ES-I3 (cell line): ENCODE data around the gene ZNF2.
"Not testable (repeated sequence)": the region's sequence is repeated elsewhere in the genome, so short reads cannot be mapped to it uniquely, and the experiment has no call there.

Experiments
- H3K36me3 ChIP-seq: 2 replicates; pipeline ENCODE4 v1.6.1; 2013; ENCODE audit warnings: mild to moderate bottlenecking, low read length, control low read depth, moderate library complexity; ENCODE audit not compliant: insufficient read depth
- H3K4me1 ChIP-seq: 2 replicates; pipeline ENCODE4 v1.6.1; 2013; ENCODE audit warnings: mild to moderate bottlenecking, control low read depth, low read length; ENCODE audit not compliant: insufficient read depth
- H3K9ac ChIP-seq: 2 replicates; pipeline ENCODE4 v1.6.1; 2013; ENCODE audit warnings: low read depth, mild to moderate bottlenecking, low read length, moderate library complexity
- H3K9me3 ChIP-seq: 2 replicates; pipeline ENCODE4 v1.6.1; 2013; ENCODE audit warnings: mild to moderate bottlenecking, low read length, moderate library complexity; ENCODE audit not compliant: control insufficient read depth, insufficient read depth

ZNF2 gene

GRCh38 chr2:95174031-95174542 lies 8.5 kb downstream of the ZNF2 start:
- Histone ChIP-seq H3K36me3 (no peaks in the 10 kb centered on the region; the same call in 1 of the 2 replicates), H3K9me3 (no peaks in the 10 kb centered on the region), H3K4me1 (no peaks in the 10 kb centered on the region), H3K9ac (no peak overlapping the region)

GRCh38 chr2:95179451-95179850 lies 13.8 kb downstream of the ZNF2 start:
- Histone ChIP-seq H3K4me1 (no peaks in the 10 kb centered on the region), H3K36me3 (peaks cover 6% of the 10 kb centered on the region; the same call in 1 of the 2 replicates), H3K9me3 (peaks cover 6% of the 10 kb centered on the region; the same call in 1 of the 2 replicates), H3K9ac (no peak overlapping the region)

GRCh38 chr2:95181774-95182173 lies 16.2 kb downstream of the ZNF2 start:
- no peak overlapping the region for H3K9ac ChIP-seq
- H3K36me3 ChIP-seq = peaks cover 6% of the 10 kb centered on the region; the same call in 1 of the 2 replicates
- peaks cover 6% of the 10 kb centered on the region; the same call in 1 of the 2 replicates for H3K9me3 ChIP-seq
- no peaks in the 10 kb centered on the region for H3K4me1 ChIP-seq

GRCh38 chr2:95185197-95185596 lies 19.6 kb downstream of the ZNF2 start:
- peaks cover 6% of the 10 kb centered on the region; the same call in 1 of the 2 replicates for H3K36me3 ChIP-seq
- no peaks in the 10 kb centered on the region for H3K4me1 ChIP-seq
- no peak overlapping the region for H3K9ac ChIP-seq
- H3K9me3 ChIP-seq = peaks cover 6% of the 10 kb centered on the region; the same call in 1 of the 2 replicates

GRCh38 chr2:95185973-95186372 lies 20.4 kb downstream of the ZNF2 start:
- H3K4me1 ChIP-seq = no peaks in the 10 kb centered on the region
- no peak overlapping the region for H3K9ac ChIP-seq
- H3K36me3 ChIP-seq = peaks cover 4% of the 10 kb centered on the region; the same call in 1 of the 2 replicates
- peaks cover 2% of the 10 kb centered on the region; the same call in 1 of the 2 replicates for H3K9me3 ChIP-seq

- H3K9ac ChIP-seq, H3K4me1 ChIP-seq, H3K36me3 ChIP-seq, H3K9me3 ChIP-seq: not testable (repeated sequence)
These were observed 27.3 kb downstream of the ZNF2 start for GRCh38 chr2:95192956-95193355.

- no peak overlapping the region for H3K9ac ChIP-seq
- H3K36me3 ChIP-seq = no peaks in the 10 kb centered on the region; the same call in 1 of the 2 replicates
- H3K9me3 ChIP-seq = 0 out of 2 replicates have a peak, but pooled peaks cover 7% of the 10 kb centered on the region
- H3K4me1 ChIP-seq = 0 out of 2 replicates have a peak, but pooled peaks cover 3% of the 10 kb centered on the region
These were observed 38.3 kb downstream of the ZNF2 start for GRCh38 chr2:95203911-95204310.

GRCh38 chr2:95204396-95204795 lies 38.8 kb downstream of the ZNF2 start:
- 0 out of 2 replicates have a peak, but pooled peaks cover 3% of the 10 kb centered on the region for H3K4me1 ChIP-seq
- no peaks in the 10 kb centered on the region; the same call in 1 of the 2 replicates for H3K36me3 ChIP-seq
- H3K9ac ChIP-seq = no peak overlapping the region
- H3K9me3 ChIP-seq = peaks cover 7% of the 10 kb centered on the region; the same call in 1 of the 2 replicates

GRCh38 chr2:95206096-95206495 lies 40.5 kb downstream of the ZNF2 start:
- Histone ChIP-seq H3K9me3 (peaks cover 11% of the 10 kb centered on the region; the same call in 1 of the 2 replicates), H3K36me3 (peaks cover 4% of the 10 kb centered on the region; the same call in 1 of the 2 replicates), H3K9ac (peak overlapping the region; percentile 83; the same call in 1 of the 2 replicates), H3K4me1 (0 out of 2 replicates have a peak, but pooled peaks cover 3% of the 10 kb centered on the region)

GRCh38 chr2:95207111-95207961 lies 41.7 kb downstream of the ZNF2 start, which contains the start of gene ZNF892:
Gene ZNF892 (plus strand): TSS chr2:95207521. CDS start chr2:95207816, 295 bp downstream.
- peak within 1 kb of the TSS; percentile 83 for H3K9ac ChIP-seq
- H3K4me1 ChIP-seq = 0 out of 2 replicates have a peak, but pooled peaks cover 3% of the 10 kb centered on the region
- peaks cover 21% of the 10 kb centered on the region for H3K9me3 ChIP-seq
- H3K36me3 ChIP-seq = peaks cover 14% of the 10 kb centered on the region; the same call in 1 of the 2 replicates

- 0 out of 2 replicates have a peak, but pooled peaks cover 3% of the 10 kb centered on the region for H3K4me1 ChIP-seq
- peak overlapping the region; percentile 83 for H3K9ac ChIP-seq
- peaks cover 15% of the 10 kb centered on the region; the same call in 1 of the 2 replicates for H3K36me3 ChIP-seq
- H3K9me3 ChIP-seq = peaks cover 29% of the 10 kb centered on the region
These were observed 42.5 kb downstream of the ZNF2 start for GRCh38 chr2:95208106-95208505.

- Histone ChIP-seq H3K9me3 (peaks cover 62% of the 10 kb centered on the region), H3K4me1 (no peaks in the 10 kb centered on the region), H3K9ac (no peak overlapping the region), H3K36me3 (peaks cover 25% of the 10 kb centered on the region; the same call in 1 of the 2 replicates)
These were observed 49.5 kb downstream of the ZNF2 start for GRCh38 chr2:95215018-95215612.

GRCh38 chr2:95220449-95220848 lies 54.8 kb downstream of the ZNF2 start:
- H3K9me3 ChIP-seq = peaks cover 33% of the 10 kb centered on the region; the same call in 1 of the 2 replicates
- H3K36me3 ChIP-seq = no peaks in the 10 kb centered on the region; the same call in 1 of the 2 replicates
- no peaks in the 10 kb centered on the region for H3K4me1 ChIP-seq
- no peak overlapping the region for H3K9ac ChIP-seq

GRCh38 chr2:95225658-95226057 lies 60.0 kb downstream of the ZNF2 start:
- peaks cover 10% of the 10 kb centered on the region; the same call in 1 of the 2 replicates for H3K9me3 ChIP-seq

More at GRCh38 chr2:95225658-95226057, 60.0 kb downstream of the ZNF2 start:
- Histone ChIP-seq H3K36me3 (no peaks in the 10 kb centered on the region), H3K9ac (no peak overlapping the region), H3K4me1 (no peaks in the 10 kb centered on the region)
